Cardiac fibroblast (primary cell): ENCODE results near the gene PEX5L.
"Not testable (repeated sequence)": the region's sequence is repeated elsewhere in the genome, so short reads cannot be mapped to it uniquely, and the experiment has no call there.

Experiments
- DNase-seq, 2 donors: peaks; one replicate each; pipeline versions ENCODE4 v3.0.0 to v3.0.0-alpha.2; 2010; ENCODE audit warnings: low read depth in 2 of 2
- H3K4me3 ChIP-seq, 2 donors: replicated peaks in 1 of 2; 1 replicate in 1 of 2; 2 replicates in 1 of 2; pipeline ENCODE4 v1.5.1; 2011; ENCODE audit warnings: low read depth in 2 of 2, low read length in 2 of 2, mild to moderate bottlenecking in 2 of 2, moderate library complexity in 1 of 2
- CTCF ChIP-seq: IDR thresholded peaks from one replicate; pipeline ENCODE4 v1.5.1; 2011; ENCODE audit warnings: low read depth, mild to moderate bottlenecking, low read length, inconsistent platforms

The PEX5L gene

GRCh38 chr3:180070925-180071324 is 34.2 kb upstream of the PEX5L start:
- H3K4me3 ChIP-seq, result no peak overlapping the region
- no peak for DNase-seq
- no peak for TF ChIP-seq CTCF

- no peak for DNase-seq
- no peak for TF ChIP-seq CTCF
- no peak overlapping the region for H3K4me3 ChIP-seq
Observed at GRCh38 chr3:180068023-180068422, 31.3 kb upstream of the PEX5L start.

DNA sequence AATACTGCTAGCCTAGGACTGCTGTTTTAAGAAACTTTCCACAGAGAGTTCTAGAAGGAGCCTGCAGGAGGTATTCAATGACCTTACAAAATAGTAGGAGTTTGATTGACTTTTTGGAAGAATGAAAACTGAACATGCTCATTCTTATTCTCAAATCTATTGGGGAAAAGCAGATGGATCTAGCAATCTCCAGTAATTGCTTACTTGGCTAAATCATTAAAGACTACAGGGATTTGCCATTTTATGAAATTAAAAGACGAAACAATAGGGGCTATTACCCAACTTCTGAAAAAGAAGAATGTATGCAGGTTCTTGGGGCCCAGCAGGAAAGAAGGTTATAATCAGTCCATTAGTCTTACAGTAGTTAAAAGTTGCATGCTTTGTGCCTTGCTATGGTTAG is 29.9 kb upstream of the PEX5L start:
- DNase-seq, result no peak
- no peak overlapping the region for H3K4me3 ChIP-seq
- no peak for TF ChIP-seq CTCF

GRCh38 chr3:180063783-180064182 is 27.0 kb upstream of the PEX5L start:
- DNase-seq, result no peak
- TF ChIP-seq CTCF, result no peak
- H3K4me3 ChIP-seq, result no peak overlapping the region

GRCh38 chr3:180062771-180063170 is 26.0 kb upstream of the PEX5L start:
- DNase-seq, result no peak
- TF ChIP-seq CTCF, result no peak
- H3K4me3 ChIP-seq, result no peak overlapping the region

- H3K4me3 ChIP-seq, result no peak overlapping the region
- DNase-seq, result no peak
- TF ChIP-seq CTCF, result no peak
Observed at GRCh38 chr3:180059356-180059755, 22.6 kb upstream of the PEX5L start.

GRCh38 chr3:180058238-180058637 is 21.5 kb upstream of the PEX5L start:
- H3K4me3 ChIP-seq, result no peak overlapping the region
- DNase-seq, result no peak
- no peak for TF ChIP-seq CTCF

- DNase-seq, H3K4me3 ChIP-seq: not testable (repeated sequence)
Observed at GRCh38 chr3:180055656-180056055, 18.9 kb upstream of the PEX5L start.
